Thyroid gland (tissue), 4 donors: Measurements from ENCODE around the gene OR2T10. TPM values are rescaled to one million over a fixed set of nuclear protein-coding genes. Genes with fewer than 3 reads are reported as not detected.

ENCODE experiments used
- DNase-seq, 2 donors: peaks; one replicate each; pipeline ENCODE4 v3.0.0-alpha.2; 2019
- H3K27ac ChIP-seq, 3 donors: fragments of 200-600 bp; sonication (generic); 1 replicate in 2 of 3; 2 replicates in 1 of 3; pipeline ENCODE4 v1.5.1; 2016 to 2019; ENCODE audit warnings: mild to moderate bottlenecking in 1 of 3, moderate library complexity in 1 of 3
- H3K27me3 ChIP-seq: fragments of 200-600 bp; sonication (generic); one replicate; pipeline ENCODE4 v1.5.1; 2019
- H3K36me3 ChIP-seq, 2 donors: fragments of 200-600 bp; sonication (generic); one replicate each; pipeline ENCODE4 v1.5.1; 2016 to 2019
- H3K4me1 ChIP-seq, 2 donors: fragments of 200-600 bp; sonication (generic); one replicate each; pipeline ENCODE4 v1.5.1; 2017 to 2019
- H3K4me3 ChIP-seq, 3 donors: fragments of 200-600 bp; sonication (generic); replicated peaks in 1 of 3; 1 replicate in 2 of 3; 2 replicates in 1 of 3; pipeline ENCODE4 v1.5.1; 2016; ENCODE audit warnings: mild to moderate bottlenecking in 1 of 3
- H3K9me3 ChIP-seq: fragments of 200-600 bp; sonication (generic); one replicate; pipeline ENCODE4 v1.5.1; 2017
- CTCF ChIP-seq, 6 experiments: fragments of 200-600 bp in 3 of 6; fragments of 450-650 bp in 3 of 6; sonication (generic) in 3 of 6; IDR thresholded peaks; one replicate each; pipeline ENCODE4 v1.5.1; 2016 to 2019; ENCODE audit warnings: antibody characterized with exemption in 6 of 6, mild to moderate bottlenecking in 2 of 6, inconsistent platforms in 1 of 6, moderate library complexity in 1 of 6
- POLR2A ChIP-seq, 2 donors: fragments of 450-650 bp; IDR thresholded peaks; one replicate each; pipeline ENCODE4 v1.6.1; 2017; ENCODE audit warnings: antibody characterized with exemption in 2 of 2, mild to moderate bottlenecking in 2 of 2, moderate library complexity in 1 of 2
- WGBS, 2 donors: methylation state at CpG; one replicate each; pipeline ENCODE4 v1.1.5; 2017; 5-methylcytosine and 5-hydroxymethylcytosine counted together
- intact Hi-C: fragments of 100-400 bp; cut with DNase I; formaldehyde crosslinking; loops from one replicate; pipeline ENCODE4 v1.15.1; 2023
- total RNA-seq, 4 donors: library from RNA; depleted of rRNA; stranded (reverse); fragments of >200 nt; gene quantifications; one replicate each; pipeline ENCODE4 v1.2.3, GENCODE V29; 2016

Gene OR2T10
- total RNA-seq, 4 donors from 2014 or later = not detected

GRCh38 chr1:248631354-248632008 is 34.0 kb upstream of the OR2T10 start:
- Histone ChIP-seq H3K36me3 (no peaks in the 10 kb centered on the region), H3K9me3 (no peaks in the 10 kb centered on the region), H3K4me3 (no peak overlapping the region), H3K4me1 (no peaks in the 10 kb centered on the region), H3K27me3 (no peaks in the 10 kb centered on the region), H3K27ac (no peak overlapping the region)
- TF ChIP-seq CTCF (IDR thresholded peaks at IDR 0.05) (no peak), POLR2A (IDR thresholded peaks at IDR 0.05) (no peak)
- 79 to 80% methylated on average over 7 of the region's 7 CpGs for WGBS, 2 donors
- intact Hi-C loops = no loop called here
- DNase-seq = no peak

- intact Hi-C loops = no loop called here
- no peak for DNase-seq
- H3K36me3 ChIP-seq = no peaks in the 10 kb centered on the region
- TF ChIP-seq POLR2A (IDR thresholded peaks at IDR 0.05) (no peak), CTCF (IDR thresholded peaks at IDR 0.05) (no peak)
- no peak overlapping the region for H3K4me3 ChIP-seq
- H3K27me3 ChIP-seq = no peaks in the 10 kb centered on the region
- H3K9me3 ChIP-seq = no peaks in the 10 kb centered on the region
- no peaks in the 10 kb centered on the region for H3K4me1 ChIP-seq
- no peak overlapping the region for H3K27ac ChIP-seq
- 77 to 89% methylated on average over 2 of the region's 2 CpGs for WGBS, 2 donors
These were observed 33.1 kb upstream of the OR2T10 start for GRCh38 chr1:248630551-248630950.

GRCh38 chr1:248627971-248628844 is 30.7 kb upstream of the OR2T10 start:
- no peak overlapping the region for H3K4me3 ChIP-seq
- H3K9me3 ChIP-seq = no peaks in the 10 kb centered on the region
- no peaks in the 10 kb centered on the region for H3K4me1 ChIP-seq
- no peak for DNase-seq
- H3K36me3 ChIP-seq = no peaks in the 10 kb centered on the region
- WGBS, 2 donors = 80 to 82% methylated on average over 9 of the region's 9 CpGs
- H3K27ac ChIP-seq = no peak overlapping the region
- H3K27me3 ChIP-seq = no peaks in the 10 kb centered on the region
- intact Hi-C loops = no loop called here
- TF ChIP-seq POLR2A (IDR thresholded peaks at IDR 0.05) (no peak), CTCF (IDR thresholded peaks at IDR 0.05) (no peak)

- H3K4me3 ChIP-seq = no peak overlapping the region
- H3K4me1 ChIP-seq = no peaks in the 10 kb centered on the region
- no peak for DNase-seq
- no peak overlapping the region for H3K27ac ChIP-seq
- no peaks in the 10 kb centered on the region for H3K36me3 ChIP-seq
- intact Hi-C loops = no loop called here
- TF ChIP-seq CTCF (IDR thresholded peaks at IDR 0.05) (no peak), POLR2A (IDR thresholded peaks at IDR 0.05) (no peak)
- 71 to 76% methylated on average over 5 of the region's 5 CpGs for WGBS, 2 donors
- H3K9me3 ChIP-seq = no peaks in the 10 kb centered on the region
- H3K27me3 ChIP-seq = no peaks in the 10 kb centered on the region
These were observed 28.5 kb upstream of the OR2T10 start for GRCh38 chr1:248625971-248626370.

GRCh38 chr1:248625166-248625565 is 27.7 kb upstream of the OR2T10 start:
- H3K4me3 ChIP-seq = no peak overlapping the region
- H3K27ac ChIP-seq = no peak overlapping the region
- no peaks in the 10 kb centered on the region for H3K36me3 ChIP-seq
- 64 to 68% methylated on average over 4 of the region's 4 CpGs for WGBS, 2 donors
- H3K9me3 ChIP-seq = no peaks in the 10 kb centered on the region
- no peak for TF ChIP-seq POLR2A (IDR thresholded peaks at IDR 0.05)
- no peak for TF ChIP-seq CTCF (IDR thresholded peaks at IDR 0.05)
- intact Hi-C loops = no loop called here
- DNase-seq = no peak
- H3K27me3 ChIP-seq = no peaks in the 10 kb centered on the region
- H3K4me1 ChIP-seq = no peaks in the 10 kb centered on the region
